ENCODE results near the gene FSD1.

FSD1 gene

DNA sequence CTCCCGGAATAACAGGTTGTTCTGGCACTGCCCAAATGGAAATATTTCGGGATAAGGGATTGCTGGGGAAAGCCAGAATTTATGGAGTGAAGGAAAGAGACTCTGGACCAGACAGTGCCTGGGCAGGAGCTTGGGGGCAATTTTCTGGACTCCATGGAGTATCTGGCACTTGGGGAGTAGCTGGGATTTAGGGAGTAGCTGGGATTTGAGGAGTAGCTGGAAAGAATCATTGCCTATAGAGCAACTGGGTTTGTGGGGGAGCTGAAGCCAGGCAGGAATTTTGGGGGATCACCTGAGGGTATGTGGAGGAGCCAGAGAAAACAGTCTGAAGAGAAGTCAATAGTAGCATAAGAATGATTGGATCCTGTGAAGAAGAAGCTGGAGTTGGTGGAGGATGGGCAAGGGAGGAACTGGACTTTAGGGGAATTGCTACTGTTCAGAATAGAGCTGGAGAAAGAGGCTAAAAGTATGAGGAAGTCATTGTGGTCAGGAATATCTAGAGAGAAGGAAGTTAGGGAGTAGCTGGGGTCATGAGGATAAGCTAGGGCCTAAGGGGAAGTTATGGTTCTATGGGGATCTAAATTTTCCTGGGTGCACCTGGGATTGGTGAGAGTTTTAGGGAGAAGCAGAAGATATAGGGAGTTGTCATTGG is 14.8 kb downstream of the FSD1 start:
- DNase-seq (ENCODE audit: low spot score), result no peak

GRCh38 chr19:4320419-4320818 is 16.0 kb downstream of the FSD1 start:
- no peak for DNase-seq (ENCODE audit: low spot score)

- no peak for DNase-seq (ENCODE audit: low spot score)
These were observed 18.7 kb downstream of the FSD1 start for GRCh38 chr19:4322942-4323665.

GRCh38 chr19:4323692-4324091 is 19.3 kb downstream of the FSD1 start:
- DNase-seq (ENCODE audit: low spot score), result no peak

GRCh38 chr19:4324228-4324627 is 19.8 kb downstream of the FSD1 start:
- no peak for DNase-seq (ENCODE audit: low spot score)

- no peak for DNase-seq (ENCODE audit: low spot score)
These were observed 21.9 kb downstream of the FSD1 start for GRCh38 chr19:4326215-4326836.

- DNase-seq (ENCODE audit: low spot score), result no peak
These were observed 22.4 kb downstream of the FSD1 start for GRCh38 chr19:4326837-4327251.

- DNase-seq (ENCODE audit: low spot score), result no peak
These were observed 23.0 kb downstream of the FSD1 start for GRCh38 chr19:4327252-4327876.

GRCh38 chr19:4327877-4328242 is 23.5 kb downstream of the FSD1 start:
- no peak for DNase-seq (ENCODE audit: low spot score)

GRCh38 chr19:4328243-4328990 is 24.0 kb downstream of the FSD1 start:
- DNase-seq (ENCODE audit: low spot score), result peak; percentile 94

- DNase-seq (ENCODE audit: low spot score), result peak; percentile 58
These were observed 24.7 kb downstream of the FSD1 start for GRCh38 chr19:4328991-4329681.

DNA sequence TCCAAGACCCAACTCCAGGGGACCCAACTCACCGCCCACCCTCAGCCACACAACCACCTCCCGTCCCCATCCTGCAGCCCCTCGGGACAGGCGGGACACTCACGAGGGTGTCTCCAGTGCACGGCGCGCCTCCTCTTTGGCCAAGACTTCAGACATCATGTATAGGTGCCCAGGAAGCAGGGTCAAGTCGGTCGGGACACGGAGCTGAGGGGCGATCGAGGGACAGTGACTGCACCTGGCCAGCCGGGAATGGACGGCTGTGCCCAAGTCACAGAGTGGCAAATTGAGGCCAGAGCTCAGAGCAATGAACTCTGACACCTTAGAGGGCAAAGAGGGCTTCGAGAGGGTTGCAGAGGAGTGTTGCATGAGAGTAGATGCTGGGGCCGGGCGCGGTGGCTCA is 25.5 kb downstream of the FSD1 start:
- no peak for DNase-seq (ENCODE audit: low spot score)

GRCh38 chr19:4334929-4335570 is 30.7 kb downstream of the FSD1 start:
- no peak for DNase-seq (ENCODE audit: low spot score)

DNA sequence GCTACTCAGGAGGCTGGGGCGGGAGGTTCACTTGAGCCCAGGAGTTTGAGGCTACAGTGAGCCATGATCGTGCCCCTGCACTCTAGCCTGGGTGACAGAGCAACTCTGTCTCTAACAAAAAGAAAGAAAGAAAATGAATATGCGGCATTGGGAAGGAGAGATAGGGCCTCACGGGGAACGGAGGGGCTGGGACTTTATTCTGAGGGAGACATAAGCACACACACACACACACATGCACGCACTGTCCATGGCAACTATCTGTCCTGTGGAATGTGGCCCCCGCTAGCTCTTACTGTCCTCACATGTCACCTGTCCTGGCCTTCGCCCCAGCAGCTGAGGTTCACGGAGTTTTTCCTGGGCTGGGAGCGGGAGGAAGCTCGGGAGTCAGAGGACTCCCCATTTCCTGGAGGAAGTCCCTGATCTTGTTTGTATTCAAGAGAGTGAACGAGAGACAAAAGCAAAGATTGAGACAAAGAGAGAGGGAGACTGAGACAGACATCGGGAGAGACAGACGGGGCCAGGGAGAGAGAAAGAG is 33.6 kb downstream of the FSD1 start:
- no peak for DNase-seq (ENCODE audit: low spot score)

DNA sequence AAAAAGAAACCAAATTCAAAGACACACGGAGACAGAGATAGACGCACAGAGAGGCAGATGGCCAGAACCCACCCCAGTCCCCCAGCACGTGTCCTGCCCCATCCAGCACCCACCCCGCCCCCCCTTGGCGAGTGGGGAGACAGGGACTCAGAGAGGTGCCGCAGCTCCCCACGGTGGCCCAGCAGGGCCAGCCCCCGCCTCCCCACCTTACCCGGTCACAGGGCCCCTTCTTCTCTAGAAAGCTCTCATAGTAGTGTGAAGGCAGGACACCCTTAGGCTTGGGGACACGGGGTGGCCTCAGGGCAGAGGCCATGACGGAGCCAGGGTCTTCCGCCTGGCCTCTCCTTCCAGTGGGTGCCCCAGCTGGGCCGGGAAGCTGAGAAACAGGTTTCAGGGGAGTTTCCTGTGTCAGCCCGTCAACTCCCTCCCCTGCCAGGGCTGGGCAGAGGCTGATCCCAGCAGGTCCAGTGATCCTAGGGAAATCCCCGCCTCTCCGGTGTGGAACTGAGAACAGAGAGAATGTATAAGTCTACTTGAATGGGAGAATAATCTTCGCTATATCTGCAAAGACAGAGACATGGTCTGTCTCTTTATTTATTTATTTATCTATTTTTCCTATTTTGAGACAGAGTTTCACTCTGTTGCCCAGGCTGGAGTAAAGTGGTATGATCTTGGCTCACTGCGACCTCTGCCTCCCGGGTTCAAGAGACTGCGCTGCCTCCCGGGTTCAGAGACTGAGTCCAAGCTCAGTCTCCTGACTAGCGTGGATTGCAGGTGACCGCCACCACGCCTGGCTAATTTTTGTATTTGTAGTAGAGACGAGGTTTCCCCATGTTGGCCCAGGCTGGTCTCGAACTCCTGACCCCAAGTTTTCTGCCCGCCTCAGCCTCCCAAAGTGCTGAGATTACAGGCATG is 34.3 kb downstream of the FSD1 start, which contains the start of gene STAP2:
Gene STAP2, minus strand, starts transcription at position 387 of the 915 bp plus-strand sequence. Its CDS starts 74 bp downstream, at position 313.
- DNase-seq (ENCODE audit: low spot score), result no peak

- no peak for DNase-seq (ENCODE audit: low spot score)
These were observed 37.9 kb downstream of the FSD1 start for GRCh38 chr19:4342314-4342614.

- peak; percentile 89 for DNase-seq (ENCODE audit: low spot score)
These were observed 38.4 kb downstream of the FSD1 start for GRCh38 chr19:4342615-4343369.

GRCh38 chr19:4343370-4344307 is 39.2 kb downstream of the FSD1 start, which contains the start of gene MPND:
TSS of gene MPND (plus strand) at chr19:4343562. CDS start at chr19:4343594, 32 bp downstream.
- DNase-seq (ENCODE audit: low spot score), result peak; percentile 69
